K562 (cell line): ENCODE measurements around the gene TP53RK. TPM values are rescaled to one million over a fixed set of nuclear protein-coding genes. Genes with fewer than 3 reads are reported as not detected.

Experiments used
- ARHGAP35 ChIP-seq: fragments of 450-650 bp; IDR thresholded peaks from 2 replicates; pipeline ENCODE4 v1.6.1; 2018; ENCODE audit not compliant: partially characterized antibody
- ARID2 ChIP-seq: fragments of 450-650 bp; IDR thresholded peaks from 2 replicates; pipeline ENCODE4 v1.6.1; 2017; ENCODE audit warnings: antibody characterized with exemption, mild to moderate bottlenecking
- COPS2 ChIP-seq: fragments of 450-650 bp; conservative IDR thresholded peaks from 2 replicates; pipeline ENCODE4 v1.6.1; 2016; ENCODE audit warnings: mild to moderate bottlenecking, moderate library complexity
- FUS ChIP-seq: fragments of 200-400 bp; formaldehyde crosslinking; optimal IDR thresholded peaks from 2 replicates; pipeline ENCODE3; 2017; ENCODE audit warnings: low read depth, low read length
- HNRNPL ChIP-seq: fragments of 200-400 bp; formaldehyde crosslinking; IDR thresholded peaks from 2 replicates; pipeline ENCODE4 v1.6.1; 2017; ENCODE audit warnings: low read depth, mild to moderate bottlenecking, low read length
- NEUROD1 ChIP-seq: fragments of 150-350 bp; IDR thresholded peaks from 2 replicates; pipeline ENCODE4 v1.6.1; 2014; ENCODE audit warnings: borderline replicate concordance, low read length, low read depth; ENCODE audit not compliant: partially characterized antibody
- PCBP2 ChIP-seq: fragments of 200-400 bp; formaldehyde crosslinking; IDR thresholded peaks from 2 replicates; pipeline ENCODE4 v1.6.1; 2018; ENCODE audit warnings: low read length, low read depth, mild to moderate bottlenecking, moderate library complexity; ENCODE audit not compliant: poor library complexity, severe bottlenecking
- PHF8 ChIP-seq: fragments of 200-600 bp; sonication (generic); IDR thresholded peaks from 2 replicates; pipeline ENCODE4 v1.6.1; 2012; ENCODE audit warnings: mixed run types, mild to moderate bottlenecking, inconsistent platforms, low read length, moderate library complexity, borderline replicate concordance
- ZNF445 ChIP-seq: fragments of 250-450 bp; sonication (Bioruptor Pico); IDR thresholded peaks from 2 replicates; pipeline ENCODE4 v1.4.0; 2020; ENCODE audit warnings: low read depth, mild to moderate bottlenecking, moderate library complexity
- ZNF507 ChIP-seq: conservative IDR thresholded peaks from 2 replicates; pipeline ENCODE4 v1.6.1; 2017; ENCODE audit warnings: missing genetic modification characterization, missing compliant biosample characterization
- ZNF75A ChIP-seq: fragments of 450-650 bp; formaldehyde crosslinking; IDR thresholded peaks from 2 replicates; pipeline ENCODE4 v1.4.0; 2020; ENCODE audit warnings: mild to moderate bottlenecking
- polyA plus RNA-seq, 8 experiments: library from polyadenylated mRNA; depleted of rRNA in 4 of 8; stranded (reverse) in 5 of 8; unstranded in 3 of 8; fragments of >200 nt; fragmentation: Nextera tagmentation in 2 of 8; fragmentation: Illumina TruSeq in 1 of 8; extraction: Ambion mirVana in 2 of 8; extraction: Trizol in 1 of 8; gene quantifications; 2 replicates each; pipeline versions ENCODE4 v1.2.1 to v1.2.3, GENCODE V29; 2011 to 2014; ENCODE audit warnings: inconsistent platforms in 1 of 8, missing spikeins in 1 of 8
- total RNA-seq, 7 experiments: library from RNA; depleted of rRNA in 6 of 7; stranded (reverse); fragments of >200 nt in 6 of 7; fragmentation: Illumina TruSeq in 2 of 7; extraction: Trizol in 2 of 7; gene quantifications; 2 replicates each; pipeline versions ENCODE4 v1.2.1 to v1.2.3, GENCODE V29; 2011 to 2021; ENCODE audit warnings: low replicate concordance in 1 of 7
- TF ChIP-seq, protein P1 (sequence below): IDR thresholded peaks from 2 replicates; pipeline ENCODE4 v1.6.1; 2014; ENCODE audit warnings: antibody characterized with exemption
- TF ChIP-seq, protein P2 (sequence below): sonication (generic); formaldehyde crosslinking; IDR thresholded peaks from 2 replicates; pipeline ENCODE4 v1.8.1; 2023; ENCODE audit warnings: missing genetic modification reagents, mild to moderate bottlenecking, borderline replicate concordance

TP53RK gene
- total and polyA plus RNA-seq, 9 of the 15 experiments (the other 6 are each of a cell fraction or from before 2014, with no cell fraction given), result 2.9 to 43.5 (median 17.2) TPM

DNA sequence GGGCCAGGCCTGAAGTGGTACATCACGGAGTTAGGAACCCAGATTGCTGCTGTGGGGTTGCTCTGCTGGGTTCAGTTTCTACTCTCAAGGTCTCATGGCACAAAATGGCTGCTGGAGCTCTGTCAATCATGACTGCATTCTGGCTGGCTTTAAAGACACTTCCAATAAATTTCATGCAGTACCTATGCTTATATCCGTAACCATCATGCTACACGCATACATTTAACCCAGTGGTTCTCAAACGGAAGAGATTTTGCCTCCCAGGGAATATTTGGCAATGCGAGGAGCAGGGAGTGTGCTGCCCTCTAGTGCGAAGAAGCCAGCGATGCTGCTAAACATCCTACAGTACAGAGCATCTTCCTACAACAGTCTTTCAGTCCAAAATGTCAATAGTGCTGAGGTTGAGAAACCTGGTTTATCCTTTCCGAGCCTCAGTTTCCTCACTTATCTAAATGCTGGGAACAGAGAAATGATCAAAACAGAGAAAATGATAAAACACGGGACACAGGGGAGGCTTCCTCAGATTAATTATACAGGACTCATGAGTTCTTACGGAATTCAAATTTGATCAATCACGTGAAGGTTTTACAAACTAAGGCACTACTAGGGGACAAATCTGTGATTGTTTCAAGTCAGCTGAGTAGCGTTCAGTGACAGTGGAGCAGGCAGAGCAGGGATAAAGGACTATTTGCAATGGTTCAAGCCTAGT, 10.6 kb upstream of the TP53RK start (continued):
- TF ChIP-seq, protein P1, sequence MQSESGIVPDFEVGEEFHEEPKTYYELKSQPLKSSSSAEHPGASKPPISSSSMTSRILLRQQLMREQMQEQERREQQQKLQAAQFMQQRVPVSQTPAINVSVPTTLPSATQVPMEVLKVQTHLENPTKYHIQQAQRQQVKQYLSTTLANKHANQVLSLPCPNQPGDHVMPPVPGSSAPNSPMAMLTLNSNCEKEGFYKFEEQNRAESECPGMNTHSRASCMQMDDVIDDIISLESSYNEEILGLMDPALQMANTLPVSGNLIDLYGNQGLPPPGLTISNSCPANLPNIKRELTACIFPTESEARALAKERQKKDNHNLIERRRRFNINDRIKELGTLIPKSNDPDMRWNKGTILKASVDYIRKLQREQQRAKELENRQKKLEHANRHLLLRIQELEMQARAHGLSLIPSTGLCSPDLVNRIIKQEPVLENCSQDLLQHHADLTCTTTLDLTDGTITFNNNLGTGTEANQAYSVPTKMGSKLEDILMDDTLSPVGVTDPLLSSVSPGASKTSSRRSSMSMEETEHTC, result no peak
- TF ChIP-seq ZNF445 (CRISPR knock-in tag), result no peak
- TF ChIP-seq, protein P2, sequence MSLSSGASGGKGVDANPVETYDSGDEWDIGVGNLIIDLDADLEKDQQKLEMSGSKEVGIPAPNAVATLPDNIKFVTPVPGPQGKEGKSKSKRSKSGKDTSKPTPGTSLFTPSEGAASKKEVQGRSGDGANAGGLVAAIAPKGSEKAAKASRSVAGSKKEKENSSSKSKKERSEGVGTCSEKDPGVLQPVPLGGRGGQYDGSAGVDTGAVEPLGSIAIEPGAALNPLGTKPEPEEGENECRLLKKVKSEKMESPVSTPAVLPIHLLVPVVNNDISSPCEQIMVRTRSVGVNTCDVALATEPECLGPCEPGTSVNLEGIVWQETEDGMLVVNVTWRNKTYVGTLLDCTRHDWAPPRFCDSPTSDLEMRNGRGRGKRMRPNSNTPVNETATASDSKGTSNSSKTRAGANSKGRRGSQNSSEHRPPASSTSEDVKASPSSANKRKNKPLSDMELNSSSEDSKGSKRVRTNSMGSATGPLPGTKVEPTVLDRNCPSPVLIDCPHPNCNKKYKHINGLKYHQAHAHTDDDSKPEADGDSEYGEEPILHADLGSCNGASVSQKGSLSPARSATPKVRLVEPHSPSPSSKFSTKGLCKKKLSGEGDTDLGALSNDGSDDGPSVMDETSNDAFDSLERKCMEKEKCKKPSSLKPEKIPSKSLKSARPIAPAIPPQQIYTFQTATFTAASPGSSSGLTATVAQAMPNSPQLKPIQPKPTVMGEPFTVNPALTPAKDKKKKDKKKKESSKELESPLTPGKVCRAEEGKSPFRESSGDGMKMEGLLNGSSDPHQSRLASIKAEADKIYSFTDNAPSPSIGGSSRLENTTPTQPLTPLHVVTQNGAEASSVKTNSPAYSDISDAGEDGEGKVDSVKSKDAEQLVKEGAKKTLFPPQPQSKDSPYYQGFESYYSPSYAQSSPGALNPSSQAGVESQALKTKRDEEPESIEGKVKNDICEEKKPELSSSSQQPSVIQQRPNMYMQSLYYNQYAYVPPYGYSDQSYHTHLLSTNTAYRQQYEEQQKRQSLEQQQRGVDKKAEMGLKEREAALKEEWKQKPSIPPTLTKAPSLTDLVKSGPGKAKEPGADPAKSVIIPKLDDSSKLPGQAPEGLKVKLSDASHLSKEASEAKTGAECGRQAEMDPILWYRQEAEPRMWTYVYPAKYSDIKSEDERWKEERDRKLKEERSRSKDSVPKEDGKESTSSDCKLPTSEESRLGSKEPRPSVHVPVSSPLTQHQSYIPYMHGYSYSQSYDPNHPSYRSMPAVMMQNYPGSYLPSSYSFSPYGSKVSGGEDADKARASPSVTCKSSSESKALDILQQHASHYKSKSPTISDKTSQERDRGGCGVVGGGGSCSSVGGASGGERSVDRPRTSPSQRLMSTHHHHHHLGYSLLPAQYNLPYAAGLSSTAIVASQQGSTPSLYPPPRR (CRISPR knock-in tag), result no peak
- no peak for TF ChIP-seq NEUROD1
- no peak for TF ChIP-seq COPS2
- TF ChIP-seq PHF8, result no peak
- TF ChIP-seq ARID2, result peak; percentile 66; the same call in 1 of the 2 replicates
- TF ChIP-seq PCBP2, result no peak
- no peak for TF ChIP-seq ZNF507 (tag)
- no peak for TF ChIP-seq ZNF75A (CRISPR knock-in tag)
- no peak for TF ChIP-seq FUS
- TF ChIP-seq HNRNPL, result no peak
- no peak for TF ChIP-seq ARHGAP35
